Neural progenitor cell (in vitro differentiated cells): ENCODE results near the gene CPXM2. TPM values are rescaled to one million over a fixed set of nuclear protein-coding genes. Genes with fewer than 3 reads are reported as not detected.

Experiments used
- DNase-seq: peaks from one replicate; pipeline ENCODE4 v3.0.0-alpha.2; 2016; ENCODE audit warnings: low spot score
- H2AFZ ChIP-seq: fragments of 200-600 bp; sonication (generic); replicated peaks from 2 replicates; pipeline ENCODE4 v1.6.1; 2016; ENCODE audit warnings: antibody characterized with exemption
- H3F3A ChIP-seq: fragments of 200-600 bp; sonication (generic); 2 replicates; pipeline ENCODE4 v1.6.1; 2016; ENCODE audit warnings: antibody characterized with exemption, low read depth
- H3K27ac ChIP-seq: fragments of 200-600 bp; sonication (generic); 2 replicates; pipeline ENCODE4 v1.5.1; 2016; ENCODE audit warnings: mild to moderate bottlenecking
- H3K27me3 ChIP-seq: fragments of 200-600 bp; sonication (generic); 2 replicates; pipeline ENCODE4 v1.6.1; 2016; ENCODE audit warnings: mild to moderate bottlenecking, moderate library complexity
- H3K36me3 ChIP-seq: fragments of 200-600 bp; sonication (generic); 2 replicates; pipeline ENCODE4 v1.5.1; 2016
- H3K4me1 ChIP-seq: fragments of 200-600 bp; sonication (generic); 2 replicates; pipeline ENCODE4 v1.6.1; 2016; ENCODE audit warnings: mixed run types
- H3K4me2 ChIP-seq: fragments of 200-600 bp; sonication (generic); 2 replicates; pipeline ENCODE4 v1.6.1; 2016
- H3K4me3 ChIP-seq: fragments of 200-600 bp; sonication (generic); 2 replicates; pipeline ENCODE4 v1.5.1; 2016
- H3K79me2 ChIP-seq: fragments of 200-600 bp; sonication (generic); 2 replicates; pipeline ENCODE4 v1.6.1; 2016; ENCODE audit warnings: low read depth
- H3K9ac ChIP-seq: fragments of 200-600 bp; sonication (generic); 2 replicates; pipeline ENCODE4 v1.6.1; 2016
- H3K9me3 ChIP-seq: fragments of 200-600 bp; sonication (generic); 2 replicates; pipeline ENCODE4 v1.5.1; 2016; ENCODE audit warnings: low read depth
- H4K20me1 ChIP-seq: fragments of 200-600 bp; sonication (generic); 2 replicates; pipeline ENCODE4 v1.6.1; 2016; ENCODE audit warnings: low read depth
- H3K27ac Mint-ChIP-seq: 3 replicates; pipeline ENCODE4 v1.8.0; 2021; ENCODE audit warnings: mixed read lengths
- H3K27me3 Mint-ChIP-seq: 2 replicates; pipeline ENCODE4 v1.8.0; 2022; ENCODE audit warnings: low read depth, mild to moderate bottlenecking, inconsistent platforms, moderate library complexity, mixed read lengths; ENCODE audit not compliant: insufficient read depth
- H3K36me3 Mint-ChIP-seq: 3 replicates; pipeline ENCODE4 v1.8.0; 2021; ENCODE audit warnings: mixed read lengths
- H3K4me1 Mint-ChIP-seq: 3 replicates; pipeline ENCODE4 v1.8.0; 2021; ENCODE audit warnings: mixed read lengths
- H3K4me3 Mint-ChIP-seq: 3 replicates; pipeline ENCODE4 v1.8.0; 2021; ENCODE audit warnings: mild to moderate bottlenecking, moderate library complexity, mixed read lengths
- H3K9me3 Mint-ChIP-seq: 3 replicates; pipeline ENCODE4 v1.8.0; 2020; ENCODE audit warnings: mixed read lengths
- CTCF ChIP-seq: fragments of 200-600 bp; sonication (generic); IDR thresholded peaks from 2 replicates; pipeline ENCODE4 v1.5.1; 2017; ENCODE audit warnings: antibody characterized with exemption, mild to moderate bottlenecking
- EZH2 ChIP-seq: fragments of 200-600 bp; sonication (generic); IDR thresholded peaks from 2 replicates; pipeline ENCODE4 v1.6.1; 2017; ENCODE audit warnings: antibody characterized with exemption, mild to moderate bottlenecking, moderate library complexity
- EZH2phosphoT487 ChIP-seq: fragments of 200-600 bp; sonication (generic); IDR thresholded peaks from 2 replicates; pipeline ENCODE4 v1.6.1; 2017; ENCODE audit warnings: antibody characterized with exemption
- total RNA-seq: library from RNA; depleted of rRNA; stranded (reverse); fragments of >200 nt; gene quantifications from 2 replicates; pipeline ENCODE4 v1.2.3, GENCODE V29; 2015; ENCODE audit warnings: low replicate concordance

CPXM2 gene
- total RNA-seq, 1 donor from 2014 or later: not detected

- Histone ChIP-seq H3K4me1 (no peaks in the 10 kb centered on the region), H3F3A (no peaks in the 10 kb centered on the region), H3K27me3 (no peaks in the 10 kb centered on the region), H3K9me3 (no peaks in the 10 kb centered on the region), H3K36me3 (no peaks in the 10 kb centered on the region), H3K4me3 (no peak overlapping the region), H3K27ac (no peak overlapping the region), H3K4me2 (no peak overlapping the region), H3K79me2 (no peaks in the 10 kb centered on the region), H4K20me1 (no peaks in the 10 kb centered on the region), H2AFZ (no peak overlapping the region), H3K9ac (no peak overlapping the region)
- Mint-ChIP-seq H3K27ac (no peak overlapping the region), H3K27me3 (peaks cover 20% of the 10 kb centered on the region), H3K4me3 (no peak overlapping the region), H3K9me3 (no peaks in the 10 kb centered on the region), H3K36me3 (no peaks in the 10 kb centered on the region), H3K4me1 (peaks cover 3% of the 10 kb centered on the region)
- TF ChIP-seq EZH2: no peak
- no peak for TF ChIP-seq CTCF
- TF ChIP-seq EZH2phosphoT487: no peak
- no peak for DNase-seq
These were observed 53.9 kb downstream of the CPXM2 start for GRCh38 chr10:123837756-123838155.

- peaks cover 20% of the 10 kb centered on the region for H3K27me3 Mint-ChIP-seq
- TF ChIP-seq EZH2phosphoT487 (no peak), EZH2 (no peak), CTCF (no peak)
These were observed 55.0 kb downstream of the CPXM2 start for GRCh38 chr10:123836418-123837145.

GRCh38 chr10:123835575-123835974 is 56.0 kb downstream of the CPXM2 start:
- TF ChIP-seq EZH2phosphoT487: no peak
- no peak for TF ChIP-seq CTCF
- no peak for TF ChIP-seq EZH2
- H3K27ac ChIP-seq: no peak overlapping the region
- DNase-seq: no peak
- H3K9ac ChIP-seq: no peak overlapping the region
- no peaks in the 10 kb centered on the region for H3K36me3 ChIP-seq
- H3K4me1 Mint-ChIP-seq: peaks cover 3% of the 10 kb centered on the region
- no peak overlapping the region for H3K4me3 ChIP-seq
- H3K79me2 ChIP-seq: no peaks in the 10 kb centered on the region
- no peaks in the 10 kb centered on the region for H3K9me3 Mint-ChIP-seq
- peaks cover 20% of the 10 kb centered on the region for H3K27me3 Mint-ChIP-seq
- no peak overlapping the region for H3K4me2 ChIP-seq
- no peaks in the 10 kb centered on the region for H3K4me1 ChIP-seq
- no peaks in the 10 kb centered on the region for H4K20me1 ChIP-seq
- H3K4me3 Mint-ChIP-seq: no peak overlapping the region
- no peaks in the 10 kb centered on the region for H3F3A ChIP-seq
- no peaks in the 10 kb centered on the region for H3K9me3 ChIP-seq
- no peaks in the 10 kb centered on the region for H3K36me3 Mint-ChIP-seq
- H2AFZ ChIP-seq: no peak overlapping the region
- H3K27me3 ChIP-seq: no peaks in the 10 kb centered on the region
- H3K27ac Mint-ChIP-seq: no peak overlapping the region

More at GRCh38 chr10:123836418-123837145, 55.0 kb downstream of the CPXM2 start:
- Histone ChIP-seq H3K4me1 (no peaks in the 10 kb centered on the region), H3F3A (no peaks in the 10 kb centered on the region), H4K20me1 (no peaks in the 10 kb centered on the region), H3K4me2 (no peak overlapping the region), H3K27ac (no peak overlapping the region), H3K9me3 (no peaks in the 10 kb centered on the region), H3K27me3 (no peaks in the 10 kb centered on the region), H2AFZ (no peak overlapping the region), H3K79me2 (no peaks in the 10 kb centered on the region), H3K9ac (no peak overlapping the region), H3K36me3 (no peaks in the 10 kb centered on the region), H3K4me3 (no peak overlapping the region)
- no peak overlapping the region for H3K27ac Mint-ChIP-seq
- H3K9me3 Mint-ChIP-seq: no peaks in the 10 kb centered on the region
- no peak overlapping the region for H3K4me3 Mint-ChIP-seq
- no peaks in the 10 kb centered on the region for H3K36me3 Mint-ChIP-seq
- peaks cover 3% of the 10 kb centered on the region for H3K4me1 Mint-ChIP-seq
- no peak for DNase-seq
